ENCODE data around the gene TRAPPC3. TPM values are rescaled to one million over a fixed set of nuclear protein-coding genes. Genes with fewer than 3 reads are reported as not detected.

TRAPPC3 gene
- total RNA-seq, 1 donor from 2014 or later = 68.5 TPM

GRCh38 chr1:36096500-36097432 lies 52.5 kb downstream of the TRAPPC3 start:
- H3K4me3 Mint-ChIP-seq = no peak overlapping the region
- H3K4me1 Mint-ChIP-seq = peaks cover 6% of the 10 kb centered on the region
- H3K27me3 Mint-ChIP-seq (ENCODE audit: low read depth) = no peaks in the 10 kb centered on the region
- H3K27ac Mint-ChIP-seq = peak overlapping the region; percentile 78
- no peak for TF ChIP-seq CTCF (IDR thresholded peaks at IDR 0.05; ENCODE audit: unreplicated experiment)
- H3K36me3 Mint-ChIP-seq = peaks cover 4% of the 10 kb centered on the region
- DNase-seq (ENCODE audit: low spot score in 2 of 2, unreplicated experiment in 2 of 2) = no peak
- H3K9me3 Mint-ChIP-seq = no peaks in the 10 kb centered on the region

DNA sequence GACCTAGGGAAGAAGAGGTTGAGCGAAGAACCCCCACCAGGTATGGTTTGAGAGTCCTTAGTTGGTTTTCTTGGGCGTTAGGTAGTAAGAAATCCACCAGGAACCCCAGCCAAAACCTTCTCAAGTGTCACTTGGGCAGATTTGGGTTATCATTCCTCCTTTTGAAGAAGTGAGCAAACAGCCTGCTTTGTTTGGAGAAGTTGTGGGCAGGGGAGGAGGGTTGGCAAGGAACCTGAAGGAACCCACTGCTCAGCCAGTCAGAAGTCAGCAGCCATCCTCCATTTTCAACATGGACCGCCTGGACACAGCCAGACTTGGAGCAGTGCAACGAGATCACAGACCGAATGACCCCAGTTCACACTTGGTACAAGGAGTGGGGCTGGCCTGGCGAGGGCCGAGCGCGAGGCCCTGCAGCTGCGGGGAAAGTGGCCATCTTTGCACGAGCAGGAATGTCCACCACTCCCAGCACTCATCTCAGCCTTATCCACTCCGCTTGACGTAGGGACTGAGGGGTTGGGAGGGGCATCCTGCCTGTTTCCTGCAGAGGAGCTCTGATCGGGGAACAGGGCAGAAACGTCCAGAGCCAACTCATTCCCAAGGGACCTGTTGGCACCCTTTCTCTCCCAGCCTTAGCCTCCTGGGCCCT lies 53.4 kb downstream of the TRAPPC3 start:
- Mint-ChIP-seq H3K27ac (no peak overlapping the region), H3K4me3 (no peak overlapping the region), H3K27me3 (ENCODE audit: low read depth) (no peaks in the 10 kb centered on the region), H3K4me1 (peaks cover 8% of the 10 kb centered on the region), H3K9me3 (no peaks in the 10 kb centered on the region), H3K36me3 (peaks cover 5% of the 10 kb centered on the region)
- no peak for DNase-seq (ENCODE audit: low spot score in 2 of 2, unreplicated experiment in 2 of 2)
- no peak for TF ChIP-seq CTCF (IDR thresholded peaks at IDR 0.05; ENCODE audit: unreplicated experiment)

- Mint-ChIP-seq H3K9me3 (no peaks in the 10 kb centered on the region), H3K4me1 (peaks cover 10% of the 10 kb centered on the region), H3K27me3 (ENCODE audit: low read depth) (no peaks in the 10 kb centered on the region), H3K36me3 (peaks cover 5% of the 10 kb centered on the region), H3K27ac (no peak overlapping the region), H3K4me3 (no peak overlapping the region)
- no peak for DNase-seq (ENCODE audit: low spot score in 2 of 2, unreplicated experiment in 2 of 2)
- TF ChIP-seq CTCF (IDR thresholded peaks at IDR 0.05; ENCODE audit: unreplicated experiment) = no peak
Measured at GRCh38 chr1:36094621-36095061, 54.6 kb downstream of the TRAPPC3 start.

- Mint-ChIP-seq H3K27me3 (ENCODE audit: low read depth) (no peaks in the 10 kb centered on the region), H3K4me1 (peaks cover 14% of the 10 kb centered on the region), H3K9me3 (no peaks in the 10 kb centered on the region), H3K27ac (no peak overlapping the region), H3K4me3 (no peak overlapping the region), H3K36me3 (peaks cover 5% of the 10 kb centered on the region)
- DNase-seq (ENCODE audit: low spot score in 2 of 2, unreplicated experiment in 2 of 2) = no peak
- no peak for TF ChIP-seq CTCF (IDR thresholded peaks at IDR 0.05; ENCODE audit: unreplicated experiment)
Measured at GRCh38 chr1:36093929-36094328, 55.4 kb downstream of the TRAPPC3 start.

DNA sequence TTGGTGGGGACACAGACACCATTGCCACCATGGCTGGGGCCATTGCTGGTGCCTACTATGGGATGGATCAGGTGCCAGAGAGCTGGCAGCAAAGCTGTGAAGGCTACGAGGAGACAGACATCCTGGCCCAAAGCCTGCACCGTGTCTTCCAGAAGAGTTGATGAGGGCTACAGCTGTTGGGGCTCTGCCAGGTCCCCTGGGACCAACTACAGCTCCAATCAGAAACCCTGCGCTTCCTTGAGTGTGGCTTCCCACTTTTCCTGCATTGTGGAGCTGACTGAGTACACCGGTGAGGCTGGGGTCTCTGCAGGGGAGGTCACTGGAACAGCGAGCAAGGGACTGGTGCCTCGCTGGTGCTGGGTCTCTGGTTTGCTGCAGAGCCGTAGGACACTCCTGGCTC lies 56.1 kb downstream of the TRAPPC3 start:
- Mint-ChIP-seq H3K27ac (no peak overlapping the region), H3K4me3 (no peak overlapping the region), H3K4me1 (peaks cover 14% of the 10 kb centered on the region), H3K27me3 (ENCODE audit: low read depth) (no peaks in the 10 kb centered on the region), H3K9me3 (no peaks in the 10 kb centered on the region), H3K36me3 (peaks cover 5% of the 10 kb centered on the region)
- no peak for DNase-seq (ENCODE audit: low spot score in 2 of 2, unreplicated experiment in 2 of 2)
- no peak for TF ChIP-seq CTCF (IDR thresholded peaks at IDR 0.05; ENCODE audit: unreplicated experiment)
